HEK293T (cell line): Measurements from ENCODE around the gene LSM12.
A peak's percentile ranks its signal among the peaks of the same experiment; 100 is the strongest.

Experiments
- CTCF ChIA-PET: fragments of 350-600 bp; formaldehyde crosslinking; extraction: SDS; loops from one replicate; lab custom pipeline; 2021; ENCODE audit warnings: antibody characterized with exemption, inconsistent platforms; lab: Yijun Ruan, JAX
- POLR2A ChIA-PET: fragments of 350-600 bp; formaldehyde crosslinking; extraction: SDS; loops from one replicate; lab custom pipeline; 2020; ENCODE audit warnings: antibody characterized with exemption, inconsistent platforms; lab: Yijun Ruan, JAX
- DNase-seq: peaks from one replicate; pipeline ENCODE4 v3.0.0; 2012; ENCODE audit warnings: mixed read lengths; ENCODE audit errors: extremely low spot score
- ARNT ChIP-seq: fragments of 450-650 bp; IDR thresholded peaks from 2 replicates; pipeline ENCODE4 v1.6.1; 2017; ENCODE audit warnings: mild to moderate bottlenecking
- BHLHE40 ChIP-seq: fragments of 450-650 bp; IDR thresholded peaks from 2 replicates; pipeline ENCODE4 v1.6.1; 2016; ENCODE audit warnings: mild to moderate bottlenecking, moderate library complexity, borderline replicate concordance
- CTBP1 ChIP-seq: fragments of 450-650 bp; IDR thresholded peaks from 2 replicates; pipeline ENCODE4 v1.6.1; 2016; ENCODE audit warnings: borderline replicate concordance
- ELF4 ChIP-seq: fragments of 450-650 bp; IDR thresholded peaks from 2 replicates; pipeline ENCODE4 v1.6.1; 2017; ENCODE audit warnings: antibody characterized with exemption
- FOXA1 ChIP-seq: fragments of 450-650 bp; IDR thresholded peaks from 2 replicates; pipeline ENCODE4 v1.6.1; 2016; ENCODE audit warnings: mild to moderate bottlenecking
- FOXK2 ChIP-seq: fragments of 450-650 bp; IDR thresholded peaks from 2 replicates; pipeline ENCODE4 v1.6.1; 2016; ENCODE audit warnings: mild to moderate bottlenecking
- FOXM1 ChIP-seq: fragments of 450-650 bp; IDR thresholded peaks from 2 replicates; pipeline ENCODE4 v1.6.1; 2017; ENCODE audit warnings: mild to moderate bottlenecking, borderline replicate concordance
- HDGF ChIP-seq: fragments of 450-650 bp; IDR thresholded peaks from 2 replicates; pipeline ENCODE4 v1.6.1; 2017; ENCODE audit warnings: antibody characterized with exemption, borderline replicate concordance
- L3MBTL2 ChIP-seq: fragments of 450-650 bp; conservative IDR thresholded peaks from 2 replicates; pipeline ENCODE4 v1.6.1; 2016; ENCODE audit warnings: mild to moderate bottlenecking
- LEF1 ChIP-seq: fragments of 450-650 bp; IDR thresholded peaks from 2 replicates; pipeline ENCODE4 v1.6.1; 2017; ENCODE audit warnings: mild to moderate bottlenecking, borderline replicate concordance
- NFRKB ChIP-seq: fragments of 450-650 bp; IDR thresholded peaks from 2 replicates; pipeline ENCODE4 v1.6.1; 2016; ENCODE audit warnings: mild to moderate bottlenecking, moderate library complexity
- PKNOX1 ChIP-seq: fragments of 450-650 bp; IDR thresholded peaks from 2 replicates; pipeline ENCODE4 v1.6.1; 2016
- SP1 ChIP-seq: fragments of 450-650 bp; IDR thresholded peaks from 2 replicates; pipeline ENCODE4 v1.6.1; 2017
- SUZ12 ChIP-seq: fragments of 450-650 bp; IDR thresholded peaks from 2 replicates; pipeline ENCODE4 v1.6.1; 2016; ENCODE audit warnings: mild to moderate bottlenecking
- TARDBP ChIP-seq: fragments of 450-650 bp; IDR thresholded peaks from 2 replicates; pipeline ENCODE4 v1.6.1; 2016
- ZNF384 ChIP-seq: fragments of 450-650 bp; IDR thresholded peaks from 2 replicates; pipeline ENCODE4 v1.6.1; 2016

Gene LSM12

GRCh38 chr17:44111777-44112176 lies 45.3 kb upstream of the LSM12 start:
- CTCF ChIA-PET: interaction anchor here (0.7 to 1.5 kb wide), 5 partner anchors 10 to 168 kb away, joined by 3 to 6 read pairs (median 4); no protein-coding TSS in a partner anchor
- POLR2A ChIA-PET: interaction anchor here (0.6 to 2.7 kb wide), 7 partner anchors 11 to 824 kb away, joined by 3 to 14 read pairs (median 4); partner anchors contain the start of genes HDAC5, LSM12 and TMEM101
- DNase-seq: no peak
- no peak for TF ChIP-seq PKNOX1
- no peak for TF ChIP-seq SP1
- TF ChIP-seq FOXA1: no peak
- no peak for TF ChIP-seq ZNF384
- TF ChIP-seq SUZ12: no peak
- TF ChIP-seq ARNT: no peak
- no peak for TF ChIP-seq TARDBP
- no peak for TF ChIP-seq LEF1
- TF ChIP-seq BHLHE40: no peak
- no peak for TF ChIP-seq CTBP1

- peak; percentile 77 for DNase-seq
- ChIA-PET CTCF (interaction anchor here (0.7 to 1.5 kb wide), 4 partner anchors 10 to 57 kb away, joined by 3 to 6 read pairs (median 4); no protein-coding TSS in a partner anchor), POLR2A (interaction anchor here (0.6 to 2.7 kb wide), 5 partner anchors 13 to 825 kb away, joined by 3 to 14 read pairs (median 4); partner anchors contain the start of genes HDAC5, LSM12 and TMEM101)
- TF ChIP-seq NFRKB (no peak), CTBP1 (no peak), FOXM1 (peak; percentile 32; the same call in 1 of the 2 replicates)
Measured at GRCh38 chr17:44110823-44111633, 44.6 kb upstream of the LSM12 start.

GRCh38 chr17:44110011-44110686 lies 43.7 kb upstream of the LSM12 start:
- ChIA-PET POLR2A (interaction anchor here (1.5 to 2.7 kb wide), 3 partner anchors 10 to 44 kb away, joined by 7 to 14 read pairs (median 10); partner anchors contain the start of genes HDAC5 and LSM12), CTCF (interaction anchor here (1.5 kb wide), 1 partner anchor 11 kb away, joined by 6 read pairs; no protein-coding TSS in a partner anchor)
- no peak for TF ChIP-seq L3MBTL2
- DNase-seq: no peak

GRCh38 chr17:44109312-44109630 lies 42.8 kb upstream of the LSM12 start:
- ChIA-PET POLR2A (interaction anchor here (1.3 to 1.8 kb wide), 2 partner anchors 9 to 15 kb away, joined by 4 to 7 read pairs; partner anchors contain the start of gene HDAC5), CTCF (interaction anchor here (0.9 kb wide), 1 partner anchor 44 kb away, joined by 3 read pairs; no protein-coding TSS in a partner anchor)
- DNase-seq: no peak
- no peak for TF ChIP-seq TARDBP

GRCh38 chr17:44108440-44109311 lies 42.2 kb upstream of the LSM12 start:
- no peak for DNase-seq
- POLR2A ChIA-PET: interaction anchor here (1.3 to 1.8 kb wide), 2 partner anchors 8 to 15 kb away, joined by 4 to 7 read pairs; partner anchors contain the start of gene HDAC5
- TF ChIP-seq CTBP1: no peak
- TF ChIP-seq LEF1: no peak
- TF ChIP-seq PKNOX1: no peak
- no peak for TF ChIP-seq ARNT
- TF ChIP-seq SUZ12: no peak
- no peak for TF ChIP-seq L3MBTL2
- TF ChIP-seq FOXA1: no peak
- TF ChIP-seq FOXM1: no peak
- TF ChIP-seq SP1: no peak
- CTCF ChIA-PET: interaction anchor here (0.6 to 0.9 kb wide), 2 partner anchors 43 to 67 kb away, joined by 3 read pairs; no protein-coding TSS in a partner anchor

- no peak for TF ChIP-seq NFRKB
- no peak for TF ChIP-seq SP1
- no peak for TF ChIP-seq L3MBTL2
- TF ChIP-seq ELF4: no peak
- no peak for TF ChIP-seq SUZ12
- no peak for TF ChIP-seq CTBP1
- TF ChIP-seq FOXK2: no peak
- no peak for TF ChIP-seq FOXM1
- no peak for TF ChIP-seq ZNF384
- TF ChIP-seq HDGF: no peak
- no peak for TF ChIP-seq BHLHE40
- CTCF ChIA-PET: interaction anchor here (0.6 to 1.5 kb wide), 2 partner anchors 9 to 37 kb away, joined by 3 to 6 read pairs; no protein-coding TSS in a partner anchor
- POLR2A ChIA-PET: interaction anchor here (0.7 to 1.7 kb wide), 2 partner anchors 17 to 57 kb away, joined by 3 to 4 read pairs; partner anchors contain the start of gene HDAC5
Measured at GRCh38 chr17:44106801-44107200, 40.3 kb upstream of the LSM12 start.

More at GRCh38 chr17:44106801-44107200, 40.3 kb upstream of the LSM12 start:
- no peak for DNase-seq
